ENCODE data around the gene RASA3. TPM values are rescaled to one million over a fixed set of nuclear protein-coding genes. Genes with fewer than 3 reads are reported as not detected.
"Not testable (repeated sequence)": the region's sequence is repeated elsewhere in the genome, so short reads cannot be mapped to it uniquely, and the experiment has no call there.

RASA3 gene
- total RNA-seq, 1 donor from 2014 or later: 41.1 TPM

DNA sequence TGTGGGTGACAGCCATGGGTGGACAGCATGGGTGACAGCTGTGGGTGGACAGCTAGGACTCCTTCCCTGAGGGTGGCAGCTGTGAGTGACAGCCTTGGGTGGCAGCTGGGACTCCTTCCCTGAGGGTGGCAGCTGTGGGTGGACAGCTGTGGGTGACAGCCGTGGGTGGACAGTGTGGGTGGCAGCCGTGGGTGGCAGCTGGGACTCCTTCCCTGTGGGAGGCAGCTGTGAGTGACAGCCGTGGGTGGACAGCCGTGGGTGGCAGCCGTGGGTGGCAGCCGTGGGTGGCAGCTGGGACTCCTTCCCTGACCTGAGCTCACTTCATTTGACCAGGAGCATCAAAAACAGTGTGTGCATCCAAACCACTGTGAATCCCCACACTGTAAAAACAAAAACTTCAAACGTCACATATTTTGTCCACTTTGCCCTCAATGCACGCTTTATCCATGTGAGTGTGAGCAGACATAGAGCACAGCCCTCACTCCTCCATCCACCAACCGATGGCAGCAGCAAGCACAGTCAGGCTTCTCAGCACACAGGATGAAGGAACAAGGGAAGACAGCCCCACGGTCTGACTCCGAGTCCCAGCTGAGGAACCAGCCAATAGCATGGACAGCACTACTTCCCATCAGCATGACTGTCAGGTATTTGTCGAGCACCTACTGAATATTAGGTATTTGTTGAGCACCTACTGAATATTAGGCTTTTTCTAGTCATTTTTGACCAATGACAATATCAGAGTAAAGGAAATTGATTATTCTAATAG, 45.0 kb upstream of the RASA3 start:
- Histone ChIP-seq H4K20me1 (ENCODE audit: insufficient read depth, low read length) (no peaks in the 10 kb centered on the region), H3K79me2 (ENCODE audit: insufficient read depth, low read length) (no peaks in the 10 kb centered on the region), H3K9ac (ENCODE audit: low read length) (no peak overlapping the region), H3K27ac (ENCODE audit: low read depth, low read length) (no peak overlapping the region), H3K4me1 (ENCODE audit: insufficient read depth, low read length) (no peaks in the 10 kb centered on the region), H3K27me3 (ENCODE audit: insufficient read depth, low read length) (peaks cover 8% of the 10 kb centered on the region), H3K4me3 (ENCODE audit: insufficient read depth, low read depth, low read length) (no peak overlapping the region), H3K9me3 (ENCODE audit: insufficient read depth, low read depth, low read length) (peaks cover 8% of the 10 kb centered on the region), H3K36me3 (ENCODE audit: insufficient read depth, low read length) (no peaks in the 10 kb centered on the region), H3K4me2 (ENCODE audit: low read length) (no peak overlapping the region), H2AFZ (ENCODE audit: low read depth, low read length) (no peak overlapping the region)
- H3K36me3 Mint-ChIP-seq (ENCODE audit: low read depth, unreplicated experiment): peaks cover 1% of the 10 kb centered on the region
- TF ChIP-seq EZH2 (IDR thresholded peaks at IDR 0.05; ENCODE audit: insufficient read depth, low read length): no peak
- peaks cover 28% of the 10 kb centered on the region for H3K27me3 Mint-ChIP-seq (ENCODE audit: low read depth, unreplicated experiment)
- FAIRE-seq (no peak), DNase-seq (ENCODE audit: low read depth) (no peak)
- no peak overlapping the region for H3K4me3 Mint-ChIP-seq (ENCODE audit: unreplicated experiment)
- no peak overlapping the region for H3K27ac Mint-ChIP-seq (ENCODE audit: unreplicated experiment)
- peaks cover 5% of the 10 kb centered on the region for H3K4me1 Mint-ChIP-seq (ENCODE audit: low read depth, unreplicated experiment)
- peaks cover 12% of the 10 kb centered on the region for H3K9me3 Mint-ChIP-seq (ENCODE audit: unreplicated experiment)

DNA sequence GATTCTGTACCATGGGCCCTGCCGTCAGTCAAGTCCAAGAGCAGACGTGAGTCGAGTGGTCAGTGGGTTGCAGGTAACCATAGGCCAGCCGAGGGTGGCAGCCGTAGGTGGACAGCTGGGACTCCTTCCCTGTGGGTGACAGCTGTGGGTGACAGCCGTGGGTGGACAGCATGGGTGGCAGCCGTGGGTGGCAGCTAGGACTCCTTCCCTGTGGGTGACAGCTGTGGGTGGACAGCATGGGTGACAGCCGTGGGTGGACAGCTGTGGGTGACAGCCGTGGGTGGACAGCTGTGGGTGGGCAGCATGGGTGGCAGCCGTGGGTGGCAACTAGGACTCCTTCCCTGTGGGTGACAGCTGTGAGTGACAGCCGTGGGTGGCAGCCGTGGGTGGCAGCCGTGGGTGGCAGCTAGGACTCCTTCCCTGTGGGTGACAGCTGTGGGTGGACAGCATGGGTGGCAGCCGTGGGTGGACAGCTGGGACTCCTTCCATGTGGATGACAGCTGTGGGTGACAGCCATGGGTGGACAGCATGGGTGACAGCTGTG, 44.0 kb upstream of the RASA3 start:
- H3K9ac ChIP-seq (ENCODE audit: low read length); H3K27ac Mint-ChIP-seq (ENCODE audit: unreplicated experiment); H3K27me3 ChIP-seq (ENCODE audit: insufficient read depth, low read length); H2AFZ ChIP-seq (ENCODE audit: low read depth, low read length); H3K36me3 Mint-ChIP-seq (ENCODE audit: low read depth, unreplicated experiment); H3K36me3 ChIP-seq (ENCODE audit: insufficient read depth, low read length); FAIRE-seq; H3K9me3 ChIP-seq (ENCODE audit: insufficient read depth, low read depth, low read length); H3K4me2 ChIP-seq (ENCODE audit: low read length); H3K4me1 Mint-ChIP-seq (ENCODE audit: low read depth, unreplicated experiment); H3K4me1 ChIP-seq (ENCODE audit: insufficient read depth, low read length); H3K4me3 Mint-ChIP-seq (ENCODE audit: unreplicated experiment); H3K27ac ChIP-seq (ENCODE audit: low read depth, low read length); DNase-seq (ENCODE audit: low read depth); H3K79me2 ChIP-seq (ENCODE audit: insufficient read depth, low read length); H3K4me3 ChIP-seq (ENCODE audit: insufficient read depth, low read depth, low read length); H4K20me1 ChIP-seq (ENCODE audit: insufficient read depth, low read length): not testable (repeated sequence)
- H3K27me3 Mint-ChIP-seq (ENCODE audit: low read depth, unreplicated experiment): peaks cover 21% of the 10 kb centered on the region
- H3K9me3 Mint-ChIP-seq (ENCODE audit: unreplicated experiment): peaks cover 12% of the 10 kb centered on the region

GRCh38 chr13:114174529-114174961, 42.1 kb upstream of the RASA3 start:
- no peak overlapping the region for H3K27ac ChIP-seq (ENCODE audit: low read depth, low read length)
- no peak overlapping the region for H3K4me3 ChIP-seq (ENCODE audit: insufficient read depth, low read depth, low read length)
- peaks cover 10% of the 10 kb centered on the region for H3K27me3 Mint-ChIP-seq (ENCODE audit: low read depth, unreplicated experiment)
- H2AFZ ChIP-seq (ENCODE audit: low read depth, low read length): no peak overlapping the region
- H3K4me3 Mint-ChIP-seq (ENCODE audit: unreplicated experiment): no peak overlapping the region
- H3K9me3 ChIP-seq (ENCODE audit: insufficient read depth, low read depth, low read length): peaks cover 8% of the 10 kb centered on the region
- peaks cover 1% of the 10 kb centered on the region for H3K36me3 Mint-ChIP-seq (ENCODE audit: low read depth, unreplicated experiment)
- peaks cover 9% of the 10 kb centered on the region for H3K9me3 Mint-ChIP-seq (ENCODE audit: unreplicated experiment)
- peaks cover 8% of the 10 kb centered on the region for H3K27me3 ChIP-seq (ENCODE audit: insufficient read depth, low read length)
- DNase-seq (ENCODE audit: low read depth): no peak
- FAIRE-seq: no peak
- no peaks in the 10 kb centered on the region for H3K36me3 ChIP-seq (ENCODE audit: insufficient read depth, low read length)
- H3K79me2 ChIP-seq (ENCODE audit: insufficient read depth, low read length): no peaks in the 10 kb centered on the region
- H3K4me2 ChIP-seq (ENCODE audit: low read length): no peak overlapping the region
- H3K4me1 ChIP-seq (ENCODE audit: insufficient read depth, low read length): no peaks in the 10 kb centered on the region
- H3K9ac ChIP-seq (ENCODE audit: low read length): no peak overlapping the region
- no peaks in the 10 kb centered on the region for H4K20me1 ChIP-seq (ENCODE audit: insufficient read depth, low read length)
- H3K27ac Mint-ChIP-seq (ENCODE audit: unreplicated experiment): no peak overlapping the region
- peaks cover 3% of the 10 kb centered on the region for H3K4me1 Mint-ChIP-seq (ENCODE audit: low read depth, unreplicated experiment)
- TF ChIP-seq EZH2 (IDR thresholded peaks at IDR 0.05; ENCODE audit: insufficient read depth, low read length): no peak
- no peak for TF ChIP-seq CTCF (IDR thresholded peaks at IDR 0.05; ENCODE audit: insufficient read depth, low read depth, low read length)

All from astrocyte (in vitro differentiated cells and primary cell).